GM21825 (cell line): Measurements from ENCODE around the gene B3GNT5.

Experiments used
- ATAC-seq: cut with Tn5 transposase; IDR thresholded peaks from one replicate; pipeline ENCODE4 v1.9.1; 2021; ENCODE audit warnings: mild to moderate bottlenecking, moderate library complexity; ENCODE audit not compliant: unreplicated experiment

Gene B3GNT5

GRCh38 chr3:183252973-183253527 lies at the start of gene B3GNT5:
TSS of gene B3GNT5 (plus strand) at chr3:183253253. CDS start at chr3:183269799, 16,546 bp downstream.
- ATAC-seq = no peak

GRCh38 chr3:183203670-183204069 lies 49.4 kb upstream of the B3GNT5 start:
- no peak for ATAC-seq

GRCh38 chr3:183208260-183208659 lies 44.8 kb upstream of the B3GNT5 start:
- no peak for ATAC-seq

- no peak for ATAC-seq
Observed at GRCh38 chr3:183208800-183209199, 44.3 kb upstream of the B3GNT5 start.

GRCh38 chr3:183210341-183210740 lies 42.7 kb upstream of the B3GNT5 start:
- no peak for ATAC-seq

- no peak for ATAC-seq
Observed at GRCh38 chr3:183210862-183211341, 42.2 kb upstream of the B3GNT5 start.

- ATAC-seq = no peak
Observed at GRCh38 chr3:183211352-183211751, 41.7 kb upstream of the B3GNT5 start.

- no peak for ATAC-seq
Observed at GRCh38 chr3:183212096-183212495, 41.0 kb upstream of the B3GNT5 start.

GRCh38 chr3:183212565-183212964 lies 40.5 kb upstream of the B3GNT5 start:
- ATAC-seq = no peak

- ATAC-seq = no peak
Observed at GRCh38 chr3:183213415-183214276, 39.4 kb upstream of the B3GNT5 start.

GRCh38 chr3:183214277-183214612 lies 38.8 kb upstream of the B3GNT5 start:
- ATAC-seq = no peak

GRCh38 chr3:183215591-183216202 lies 37.4 kb upstream of the B3GNT5 start:
- no peak for ATAC-seq

- no peak for ATAC-seq
Observed at GRCh38 chr3:183217548-183218332, 35.3 kb upstream of the B3GNT5 start.

GRCh38 chr3:183218826-183219225 lies 34.2 kb upstream of the B3GNT5 start:
- ATAC-seq = no peak

- ATAC-seq = no peak
Observed at GRCh38 chr3:183220828-183221227, 32.2 kb upstream of the B3GNT5 start.

- ATAC-seq = no peak
Observed at GRCh38 chr3:183222631-183223235, 30.3 kb upstream of the B3GNT5 start.

- ATAC-seq = no peak
Observed at GRCh38 chr3:183224180-183224970, 28.7 kb upstream of the B3GNT5 start.

GRCh38 chr3:183226333-183226890 lies 26.6 kb upstream of the B3GNT5 start:
- no peak for ATAC-seq

- ATAC-seq = no peak
Observed at GRCh38 chr3:183227586-183227985, 25.5 kb upstream of the B3GNT5 start.

- no peak for ATAC-seq
Observed at GRCh38 chr3:183229178-183229577, 23.9 kb upstream of the B3GNT5 start.
